HepG2 (cell line): ENCODE data around the gene PTAFR. TPM values are rescaled to one million over a fixed set of nuclear protein-coding genes. Genes with fewer than 3 reads are reported as not detected.

ENCODE experiments used
- ATAC-seq: fragments of 200-7000 bp; cut with Tn5 transposase; 3 replicates; pipeline ENCODE4 v1.9.1; 2020; ENCODE audit warnings: mild to moderate bottlenecking, moderate library complexity
- BruUV-seq: library from RNA; stranded (reverse); fragments of 400-500 nt; replicated peaks from 2 replicates; lab custom pipeline; 2021; lab: Mats Ljungman, UMichigan
- CTCF ChIA-PET: fragments of 300-600 bp; formaldehyde crosslinking; extraction: SDS; loops from one replicate; lab custom pipeline; 2021; ENCODE audit warnings: low total read pairs, inconsistent platforms, low intra/inter-chr PET ratio; lab: Yijun Ruan, JAX
- POLR2A ChIA-PET: fragments of 350-600 bp; sonication (Branson Sonifier 250); formaldehyde crosslinking; loops from one replicate; lab custom pipeline; 2020; ENCODE audit warnings: antibody characterized with exemption, inconsistent platforms; lab: Yijun Ruan, JAX
- DNase-seq: peaks from one replicate; pipeline ENCODE4 v3.0.0-alpha.2; 2015; ENCODE audit warnings: low spot score
- FAIRE-seq: peaks from 3 replicates; lab custom pipeline; 2011; peaks lifted over from hg19 to GRCh38; lab: Jason Lieb, UNC
- H2AFZ ChIP-seq: one replicate; pipeline ENCODE4 v1.6.1; 2011; ENCODE audit warnings: low read length, inconsistent platforms
- H3K27ac ChIP-seq: fragments of 300-600 bp; 3 replicates; pipeline ENCODE4 v1.8.0; 2011; ENCODE audit warnings: mixed run types, mild to moderate bottlenecking, mixed read lengths, low read length, inconsistent platforms; ENCODE audit not compliant: insufficient read depth; ENCODE audit errors: extremely low read length
- H3K27me3 ChIP-seq, 2 experiments: fragments of 200-600 bp in 1 of 2; 2 replicates in 1 of 2; 3 replicates in 1 of 2; pipeline versions ENCODE4 v1.6.0 to v1.8.0; 2011; ENCODE audit warnings: low read length in 2 of 2, mild to moderate bottlenecking in 2 of 2, moderate library complexity in 2 of 2, inconsistent platforms in 1 of 2; ENCODE audit not compliant: insufficient read depth in 2 of 2, control insufficient read depth in 1 of 2
- H3K36me3 ChIP-seq, 2 experiments: fragments of 200-600 bp in 1 of 2; replicated peaks in 1 of 2; 2 replicates in 1 of 2; 3 replicates in 1 of 2; pipeline versions ENCODE4 v1.5.1 to v1.8.0; 2011; ENCODE audit warnings: low read length in 2 of 2, inconsistent platforms in 1 of 2; ENCODE audit not compliant: insufficient read depth in 2 of 2, control insufficient read depth in 1 of 2
- H3K4me1 ChIP-seq: 2 replicates; pipeline ENCODE4 v1.5.1; 2012; ENCODE audit warnings: low read length, inconsistent platforms; ENCODE audit not compliant: insufficient read depth
- H3K4me2 ChIP-seq: 2 replicates; pipeline ENCODE4 v1.6.0; 2011; ENCODE audit warnings: low read depth, low read length, inconsistent platforms
- H3K4me3 ChIP-seq, 3 experiments: fragments of 200-600 bp in 1 of 3; sonication (generic), shearing (Covaris generic) in 1 of 3; replicated peaks in 1 of 3; 2 replicates each; pipeline ENCODE4 v1.5.1; 2011 to 2016; ENCODE audit warnings: low read length in 3 of 3, inconsistent platforms in 2 of 3, low read depth in 2 of 3, mild to moderate bottlenecking in 2 of 3, control low read depth in 1 of 3, mixed read lengths in 1 of 3; ENCODE audit not compliant: insufficient read depth in 1 of 3
- H3K79me2 ChIP-seq: one replicate; pipeline ENCODE4 v1.6.1; 2011; ENCODE audit warnings: low read length, inconsistent platforms; ENCODE audit not compliant: insufficient read depth
- H3K9ac ChIP-seq: 2 replicates; pipeline ENCODE4 v1.6.0; 2011; ENCODE audit warnings: mild to moderate bottlenecking, low read depth, low read length, inconsistent platforms; ENCODE audit not compliant: insufficient read depth
- H3K9me3 ChIP-seq: 2 replicates; pipeline ENCODE4 v1.5.1; 2012; ENCODE audit warnings: mild to moderate bottlenecking, low read length
- H4K20me1 ChIP-seq: 2 replicates; pipeline ENCODE4 v1.6.0; 2011; ENCODE audit warnings: inconsistent platforms, mild to moderate bottlenecking, low read length, moderate library complexity; ENCODE audit not compliant: insufficient read depth
- ARNT2 ChIP-seq: sonication (generic); formaldehyde crosslinking; IDR thresholded peaks from 2 replicates; pipeline ENCODE4 v1.8.0; 2022; ENCODE audit warnings: mild to moderate bottlenecking, low read depth, missing genetic modification reagents, moderate library complexity
- BCL6 ChIP-seq: IDR thresholded peaks from 2 replicates; pipeline ENCODE4 v1.6.1; 2016; ENCODE audit warnings: missing genetic modification reagents, missing compliant biosample characterization
- EED ChIP-seq: sonication (generic); formaldehyde crosslinking; IDR thresholded peaks from 2 replicates; pipeline ENCODE4 v1.5.0; 2020; ENCODE audit warnings: mild to moderate bottlenecking, missing genetic modification reagents
- MYC ChIP-seq: sonication (generic); formaldehyde crosslinking; IDR thresholded peaks from 2 replicates; pipeline ENCODE4 v1.9.0; 2021; ENCODE audit warnings: missing genetic modification reagents, borderline replicate concordance
- RARA ChIP-seq: IDR thresholded peaks from 2 replicates; pipeline ENCODE4 v1.6.1; 2016; ENCODE audit warnings: missing genetic modification reagents, missing compliant biosample characterization
- SIN3B ChIP-seq: fragments of 150-350 bp; IDR thresholded peaks from 2 replicates; pipeline ENCODE4 v1.6.1; 2014; ENCODE audit warnings: low read length
- ZMYM3 ChIP-seq: sonication (generic); formaldehyde crosslinking; IDR thresholded peaks from 2 replicates; pipeline ENCODE4 v1.5.1; 2020; ENCODE audit warnings: mild to moderate bottlenecking, missing genetic modification reagents
- ZNF619 ChIP-seq: sonication (generic); formaldehyde crosslinking; IDR thresholded peaks from 2 replicates; pipeline ENCODE4 v1.4.0; 2020; ENCODE audit warnings: mild to moderate bottlenecking, missing genetic modification reagents
- WGBS: methylation state at CpG from one replicate; pipeline ENCODE4 v1.1.6; 2017; ENCODE audit warnings: low lambda C conversion rate; 5-methylcytosine and 5-hydroxymethylcytosine counted together
- in situ Hi-C: cut with HindIII; loops from 2 replicates; pipeline ENCODE4 v1.10.0; 2017; ENCODE audit warnings: low pct_unique_long_range_greater_than_20kb; ENCODE audit not compliant: extremely low pct_ligation_motif_present
- intact Hi-C: fragments of 100-400 bp; cut with micrococcal nuclease; formaldehyde crosslinking; loops from one replicate; pipeline ENCODE4 v1.10.0; 2022; ENCODE audit not compliant: unreplicated experiment
- polyA plus RNA-seq, 8 experiments: library from polyadenylated mRNA; depleted of rRNA in 3 of 8; stranded (reverse) in 7 of 8; unstranded in 1 of 8; fragments of >200 nt; fragmentation: Illumina TruSeq in 4 of 8; extraction: Trizol in 4 of 8; gene quantifications; 2 replicates each; pipeline versions ENCODE4 v1.2.1 to v1.2.3, GENCODE V29; 2011 to 2016; ENCODE audit warnings: low read depth in 4 of 8, missing spikeins in 1 of 8, mixed read lengths in 1 of 8; ENCODE audit not compliant: insufficient read depth in 1 of 8
- total RNA-seq, 5 experiments: library from RNA; depleted of rRNA; stranded (reverse); fragments of >200 nt; fragmentation: Illumina TruSeq; extraction: Trizol; gene quantifications; 2 replicates each; pipeline ENCODE4 v1.2.3, GENCODE V29; 2016; ENCODE audit warnings: low read depth in 1 of 5
- TF ChIP-seq, protein P1 (sequence below): sonication (generic); formaldehyde crosslinking; IDR thresholded peaks from 2 replicates; pipeline ENCODE4 v1.4.0; 2020; ENCODE audit warnings: missing genetic modification reagents

Gene PTAFR
- total and polyA plus RNA-seq, 2 of the 13 experiments (the other 11 are each of a cell fraction or from before 2014, with no cell fraction given) = 0.27 to 24.0 TPM

DNA sequence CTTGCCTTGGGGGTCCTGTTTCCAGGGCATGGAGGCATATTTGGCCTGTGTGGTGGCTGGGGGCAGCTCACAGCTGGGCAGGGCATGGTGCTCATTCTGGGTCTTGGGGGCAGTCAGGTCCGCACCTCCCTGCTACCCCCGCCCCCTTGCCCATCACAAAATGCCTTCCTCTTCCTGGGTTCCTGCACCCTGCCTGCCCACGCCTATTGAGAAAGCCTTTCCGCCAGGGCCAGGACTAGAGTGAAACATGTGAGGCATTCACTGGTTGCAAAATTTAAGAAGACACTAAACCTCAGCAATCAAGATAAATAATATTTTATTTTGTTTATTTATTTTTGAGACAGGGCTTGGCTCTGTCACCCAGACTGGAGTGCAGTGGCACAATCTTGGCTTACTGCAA is 19.7 kb downstream of the PTAFR start:
- 62% methylated on average over 2 of the region's 4 CpGs for WGBS
- in situ Hi-C loops (no loop called here), intact Hi-C loops (no loop called here)
- Histone ChIP-seq H3K27me3 (no peaks in the 10 kb centered on the region), H3K9ac (no peak overlapping the region), H3K36me3 (no peaks in the 10 kb centered on the region), H3K9me3 (no peaks in the 10 kb centered on the region), H3K27ac (no peak overlapping the region), H4K20me1 (no peaks in the 10 kb centered on the region), H2AFZ (no peak overlapping the region), H3K4me2 (no peak overlapping the region), H3K79me2 (no peaks in the 10 kb centered on the region), H3K4me1 (peaks cover 42% of the 10 kb centered on the region), H3K4me3 (no peak overlapping the region)
- ChIA-PET CTCF (no interaction called here), POLR2A (no interaction called here)
- FAIRE-seq = no peak
- no TSS peak for BruUV-seq
- no peak for DNase-seq
- TF ChIP-seq ARNT2 (CRISPR knock-in tag) (no peak), SIN3B (no peak), RARA (CRISPR knock-in tag) (no peak), MYC (no peak), ZMYM3 (CRISPR knock-in tag) (no peak), EED (CRISPR knock-in tag) (no peak), BCL6 (CRISPR knock-in tag) (no peak), ZNF619 (CRISPR knock-in tag) (no peak)
- TF ChIP-seq, protein P1, sequence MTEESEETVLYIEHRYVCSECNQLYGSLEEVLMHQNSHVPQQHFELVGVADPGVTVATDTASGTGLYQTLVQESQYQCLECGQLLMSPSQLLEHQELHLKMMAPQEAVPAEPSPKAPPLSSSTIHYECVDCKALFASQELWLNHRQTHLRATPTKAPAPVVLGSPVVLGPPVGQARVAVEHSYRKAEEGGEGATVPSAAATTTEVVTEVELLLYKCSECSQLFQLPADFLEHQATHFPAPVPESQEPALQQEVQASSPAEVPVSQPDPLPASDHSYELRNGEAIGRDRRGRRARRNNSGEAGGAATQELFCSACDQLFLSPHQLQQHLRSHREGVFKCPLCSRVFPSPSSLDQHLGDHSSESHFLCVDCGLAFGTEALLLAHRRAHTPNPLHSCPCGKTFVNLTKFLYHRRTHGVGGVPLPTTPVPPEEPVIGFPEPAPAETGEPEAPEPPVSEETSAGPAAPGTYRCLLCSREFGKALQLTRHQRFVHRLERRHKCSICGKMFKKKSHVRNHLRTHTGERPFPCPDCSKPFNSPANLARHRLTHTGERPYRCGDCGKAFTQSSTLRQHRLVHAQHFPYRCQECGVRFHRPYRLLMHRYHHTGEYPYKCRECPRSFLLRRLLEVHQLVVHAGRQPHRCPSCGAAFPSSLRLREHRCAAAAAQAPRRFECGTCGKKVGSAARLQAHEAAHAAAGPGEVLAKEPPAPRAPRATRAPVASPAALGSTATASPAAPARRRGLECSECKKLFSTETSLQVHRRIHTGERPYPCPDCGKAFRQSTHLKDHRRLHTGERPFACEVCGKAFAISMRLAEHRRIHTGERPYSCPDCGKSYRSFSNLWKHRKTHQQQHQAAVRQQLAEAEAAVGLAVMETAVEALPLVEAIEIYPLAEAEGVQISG (CRISPR knock-in tag) = no peak
- no peak for ATAC-seq
